K562 (cell line): ENCODE results near the gene PRDM10. TPM values are rescaled to one million over a fixed set of nuclear protein-coding genes. Genes with fewer than 3 reads are reported as not detected.
A peak's percentile ranks its signal among the peaks of the same experiment; 100 is the strongest.

Experiments
- CBX2 ChIP-seq: fragments of 200-600 bp; sonication (generic); IDR thresholded peaks from one replicate; pipeline ENCODE4 v1.6.1; 2012; ENCODE audit warnings: mild to moderate bottlenecking, low read length, inconsistent platforms; ENCODE audit not compliant: insufficient read depth, poor library complexity, severe bottlenecking
- CTBP1 ChIP-seq: fragments of 450-650 bp; IDR thresholded peaks from 2 replicates; pipeline ENCODE4 v1.6.1; 2016; ENCODE audit warnings: borderline replicate concordance
- EGR1 ChIP-seq: fragments of 450-650 bp; conservative IDR thresholded peaks from 2 replicates; pipeline ENCODE4 v1.6.1; 2017; ENCODE audit warnings: mild to moderate bottlenecking
- ETV6 ChIP-seq, 3 experiments: fragments of 150-350 bp in 1 of 3; sonication (generic) in 1 of 3; formaldehyde crosslinking in 1 of 3; IDR thresholded peaks; 2 replicates each; pipeline versions ENCODE4 v1.6.1 to v1.8.0; 2014 to 2022; ENCODE audit warnings: borderline replicate concordance in 2 of 3, low read depth in 2 of 3, antibody characterized with exemption in 1 of 3, low read length in 1 of 3, mild to moderate bottlenecking in 1 of 3, missing genetic modification reagents in 1 of 3
- EZH2 ChIP-seq: IDR thresholded peaks from 2 replicates; pipeline ENCODE4 v1.6.1; 2012; ENCODE audit warnings: low read depth, mild to moderate bottlenecking, inconsistent platforms, low read length, borderline replicate concordance
- GABPA ChIP-seq: fragments of 200-800 bp; sonication (Bioruptor generic); conservative IDR thresholded peaks from 2 replicates; pipeline ENCODE4 v1.6.1; 2016; ENCODE audit warnings: low read depth, missing genetic modification characterization, missing compliant biosample characterization
- IRF1 ChIP-seq: sonication (generic); formaldehyde crosslinking; IDR thresholded peaks from 2 replicates; pipeline ENCODE4 v1.8.0; 2022; ENCODE audit warnings: missing genetic modification reagents, mild to moderate bottlenecking, borderline replicate concordance
- NELFE ChIP-seq: IDR thresholded peaks from 2 replicates; pipeline ENCODE4 v1.6.1; 2011; ENCODE audit warnings: mild to moderate bottlenecking; ENCODE audit not compliant: insufficient read depth, insufficient read length
- NONO ChIP-seq, 2 experiments: fragments of 200-400 bp in 1 of 2; fragments of 450-650 bp in 1 of 2; formaldehyde crosslinking in 1 of 2; IDR thresholded peaks; 2 replicates each; pipeline ENCODE4 v1.6.1; 2017; ENCODE audit warnings: low read depth in 2 of 2, mild to moderate bottlenecking in 2 of 2, moderate library complexity in 2 of 2, low read length in 1 of 2
- POLR2AphosphoS2 ChIP-seq: IDR thresholded peaks from 2 replicates; pipeline ENCODE4 v1.6.1; 2012; ENCODE audit warnings: low read length, improper control_type of control experiment
- POLR2B ChIP-seq: fragments of 450-650 bp; IDR thresholded peaks from 2 replicates; pipeline ENCODE4 v1.6.1; 2018; ENCODE audit warnings: low read depth; ENCODE audit not compliant: partially characterized antibody
- RBBP5 ChIP-seq: fragments of 200-600 bp; sonication (generic); IDR thresholded peaks from 2 replicates; pipeline ENCODE4 v1.6.1; 2012; ENCODE audit warnings: borderline replicate concordance, mild to moderate bottlenecking, low read length, control low read depth, inconsistent platforms; ENCODE audit not compliant: insufficient read depth, poor library complexity, severe bottlenecking
- SIN3B ChIP-seq: fragments of 450-650 bp; IDR thresholded peaks from 2 replicates; pipeline ENCODE4 v1.6.1; 2017; ENCODE audit warnings: low read depth, mild to moderate bottlenecking, moderate library complexity
- SRF ChIP-seq, 2 experiments: fragments of 250-450, 450-650 bp in 1 of 2; sonication (Bioruptor Pico) in 1 of 2; sonication (generic) in 1 of 2; formaldehyde crosslinking; IDR thresholded peaks; 2 replicates each; pipeline versions ENCODE4 v1.5.0 to v1.5.1; 2020 to 2022; ENCODE audit warnings: mild to moderate bottlenecking in 1 of 2, missing genetic modification reagents in 1 of 2
- TCFL5 ChIP-seq: fragments of 250-450 bp; sonication (Bioruptor Pico); conservative IDR thresholded peaks from 2 replicates; pipeline ENCODE4 v1.6.1; 2021; ENCODE audit warnings: mild to moderate bottlenecking, moderate library complexity, matching md5 sums
- polyA plus RNA-seq, 8 experiments: library from polyadenylated mRNA; depleted of rRNA in 4 of 8; stranded (reverse) in 5 of 8; unstranded in 3 of 8; fragments of >200 nt; fragmentation: Nextera tagmentation in 2 of 8; fragmentation: Illumina TruSeq in 1 of 8; extraction: Ambion mirVana in 2 of 8; extraction: Trizol in 1 of 8; gene quantifications; 2 replicates each; pipeline versions ENCODE4 v1.2.1 to v1.2.3, GENCODE V29; 2011 to 2014; ENCODE audit warnings: inconsistent platforms in 1 of 8, missing spikeins in 1 of 8
- total RNA-seq, 7 experiments: library from RNA; depleted of rRNA in 6 of 7; stranded (reverse); fragments of >200 nt in 6 of 7; fragmentation: Illumina TruSeq in 2 of 7; extraction: Trizol in 2 of 7; gene quantifications; 2 replicates each; pipeline versions ENCODE4 v1.2.1 to v1.2.3, GENCODE V29; 2011 to 2021; ENCODE audit warnings: low replicate concordance in 1 of 7
- TF ChIP-seq, protein P1 (sequence below): fragments of 200-800 bp; sonication (Bioruptor generic); IDR thresholded peaks from 2 replicates; pipeline ENCODE4 v1.6.1; 2016; ENCODE audit warnings: missing genetic modification characterization, missing compliant biosample characterization
- TF ChIP-seq, protein P2 (sequence below): fragments of 250-450 bp; sonication (Bioruptor Pico); IDR thresholded peaks from 2 replicates; pipeline ENCODE4 v1.5.0; 2021; ENCODE audit warnings: mild to moderate bottlenecking, borderline replicate concordance

Gene PRDM10
- total and polyA plus RNA-seq, 9 of the 15 experiments (the other 6 are each of a cell fraction or from before 2014, with no cell fraction given), result 0.89 to 9.3 (median 4.5) TPM

DNA sequence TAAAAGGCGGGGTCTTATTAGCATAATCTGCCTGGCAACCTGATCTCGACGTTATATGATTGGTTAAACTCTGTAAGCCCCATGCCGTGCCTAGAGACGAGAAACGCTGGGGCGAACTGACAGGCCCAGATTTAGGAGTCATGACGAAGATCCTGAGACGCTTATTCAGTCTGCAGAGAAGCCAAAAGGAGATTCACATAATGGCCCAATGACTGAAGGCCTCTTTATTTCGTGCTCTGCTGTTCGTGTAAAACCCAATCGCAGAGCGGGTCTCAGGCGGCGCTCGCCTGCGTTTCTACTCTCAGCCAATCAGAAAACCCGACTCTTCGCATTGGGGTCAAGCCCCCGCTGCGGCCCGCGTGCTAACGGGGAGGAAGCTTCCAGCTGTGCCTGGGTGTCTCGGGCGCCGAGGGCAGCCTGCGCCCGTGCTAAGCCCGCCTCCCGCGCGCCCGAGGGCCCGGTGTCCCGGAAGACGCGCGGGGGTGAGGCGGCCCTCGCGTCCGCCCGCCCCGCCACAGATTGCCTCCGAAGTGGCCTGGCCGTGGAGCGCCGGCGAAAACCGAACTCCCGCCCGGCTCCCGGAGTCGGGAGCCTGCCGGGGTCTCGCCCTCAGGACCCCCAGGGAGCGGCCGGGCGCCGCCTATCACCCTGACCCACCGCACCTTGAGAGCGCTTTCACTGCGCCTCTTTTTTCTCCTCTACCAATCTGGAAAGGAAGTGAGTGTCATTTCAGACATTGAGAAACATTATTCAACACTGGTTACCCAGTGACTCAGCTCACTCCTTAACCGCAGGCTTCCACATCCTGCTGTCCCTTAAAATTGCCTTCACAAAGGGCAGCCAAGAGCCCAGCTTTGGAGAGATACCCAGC, 446 bp upstream of the PRDM10 start (continued):
- TF ChIP-seq NELFE (no peak), CBX2 (no peak), RBBP5 (peak; percentile 83), SRF (CRISPR knock-in tag; IDR thresholded peaks at IDR 0.05) (no peak), EZH2 (no peak), IRF1 (CRISPR knock-in tag) (no peak), TCFL5 (CRISPR knock-in tag) (no peak), NONO (IDR thresholded peaks at IDR 0.05; ENCODE audit: low read depth in 2 of 2, low read length in 1 of 2) (peak; percentile 79 to 89), POLR2AphosphoS2 (no peak), CTBP1 (peak; percentile 61; the same call in 1 of the 2 replicates), POLR2B (peak; percentile 65), GABPA (tag) (peak; percentile 74), SIN3B (peak; percentile 62; the same call in 1 of the 2 replicates), ETV6 (IDR thresholded peaks at IDR 0.05; ENCODE audit: borderline replicate concordance in 1 of 2, low read depth in 2 of 2, low read length in 1 of 2) (peak; percentile 47 to 68; a peak in 2 of 4 replicates), ETV6 (CRISPR knock-in tag; IDR thresholded peaks at IDR 0.05; ENCODE audit: borderline replicate concordance) (no peak), EGR1 (peak; percentile 52)
- TF ChIP-seq, protein P1, sequence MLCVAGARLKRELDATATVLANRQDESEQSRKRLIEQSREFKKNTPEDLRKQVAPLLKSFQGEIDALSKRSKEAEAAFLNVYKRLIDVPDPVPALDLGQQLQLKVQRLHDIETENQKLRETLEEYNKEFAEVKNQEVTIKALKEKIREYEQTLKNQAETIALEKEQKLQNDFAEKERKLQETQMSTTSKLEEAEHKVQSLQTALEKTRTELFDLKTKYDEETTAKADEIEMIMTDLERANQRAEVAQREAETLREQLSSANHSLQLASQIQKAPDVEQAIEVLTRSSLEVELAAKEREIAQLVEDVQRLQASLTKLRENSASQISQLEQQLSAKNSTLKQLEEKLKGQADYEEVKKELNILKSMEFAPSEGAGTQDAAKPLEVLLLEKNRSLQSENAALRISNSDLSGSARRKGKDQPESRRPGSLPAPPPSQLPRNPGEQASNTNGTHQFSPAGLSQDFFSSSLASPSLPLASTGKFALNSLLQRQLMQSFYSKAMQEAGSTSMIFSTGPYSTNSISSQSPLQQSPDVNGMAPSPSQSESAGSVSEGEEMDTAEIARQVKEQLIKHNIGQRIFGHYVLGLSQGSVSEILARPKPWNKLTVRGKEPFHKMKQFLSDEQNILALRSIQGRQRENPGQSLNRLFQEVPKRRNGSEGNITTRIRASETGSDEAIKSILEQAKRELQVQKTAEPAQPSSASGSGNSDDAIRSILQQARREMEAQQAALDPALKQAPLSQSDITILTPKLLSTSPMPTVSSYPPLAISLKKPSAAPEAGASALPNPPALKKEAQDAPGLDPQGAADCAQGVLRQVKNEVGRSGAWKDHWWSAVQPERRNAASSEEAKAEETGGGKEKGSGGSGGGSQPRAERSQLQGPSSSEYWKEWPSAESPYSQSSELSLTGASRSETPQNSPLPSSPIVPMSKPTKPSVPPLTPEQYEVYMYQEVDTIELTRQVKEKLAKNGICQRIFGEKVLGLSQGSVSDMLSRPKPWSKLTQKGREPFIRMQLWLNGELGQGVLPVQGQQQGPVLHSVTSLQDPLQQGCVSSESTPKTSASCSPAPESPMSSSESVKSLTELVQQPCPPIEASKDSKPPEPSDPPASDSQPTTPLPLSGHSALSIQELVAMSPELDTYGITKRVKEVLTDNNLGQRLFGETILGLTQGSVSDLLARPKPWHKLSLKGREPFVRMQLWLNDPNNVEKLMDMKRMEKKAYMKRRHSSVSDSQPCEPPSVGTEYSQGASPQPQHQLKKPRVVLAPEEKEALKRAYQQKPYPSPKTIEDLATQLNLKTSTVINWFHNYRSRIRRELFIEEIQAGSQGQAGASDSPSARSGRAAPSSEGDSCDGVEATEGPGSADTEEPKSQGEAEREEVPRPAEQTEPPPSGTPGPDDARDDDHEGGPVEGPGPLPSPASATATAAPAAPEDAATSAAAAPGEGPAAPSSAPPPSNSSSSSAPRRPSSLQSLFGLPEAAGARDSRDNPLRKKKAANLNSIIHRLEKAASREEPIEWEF (CRISPR knock-in tag), result no peak
- TF ChIP-seq, protein P2, sequence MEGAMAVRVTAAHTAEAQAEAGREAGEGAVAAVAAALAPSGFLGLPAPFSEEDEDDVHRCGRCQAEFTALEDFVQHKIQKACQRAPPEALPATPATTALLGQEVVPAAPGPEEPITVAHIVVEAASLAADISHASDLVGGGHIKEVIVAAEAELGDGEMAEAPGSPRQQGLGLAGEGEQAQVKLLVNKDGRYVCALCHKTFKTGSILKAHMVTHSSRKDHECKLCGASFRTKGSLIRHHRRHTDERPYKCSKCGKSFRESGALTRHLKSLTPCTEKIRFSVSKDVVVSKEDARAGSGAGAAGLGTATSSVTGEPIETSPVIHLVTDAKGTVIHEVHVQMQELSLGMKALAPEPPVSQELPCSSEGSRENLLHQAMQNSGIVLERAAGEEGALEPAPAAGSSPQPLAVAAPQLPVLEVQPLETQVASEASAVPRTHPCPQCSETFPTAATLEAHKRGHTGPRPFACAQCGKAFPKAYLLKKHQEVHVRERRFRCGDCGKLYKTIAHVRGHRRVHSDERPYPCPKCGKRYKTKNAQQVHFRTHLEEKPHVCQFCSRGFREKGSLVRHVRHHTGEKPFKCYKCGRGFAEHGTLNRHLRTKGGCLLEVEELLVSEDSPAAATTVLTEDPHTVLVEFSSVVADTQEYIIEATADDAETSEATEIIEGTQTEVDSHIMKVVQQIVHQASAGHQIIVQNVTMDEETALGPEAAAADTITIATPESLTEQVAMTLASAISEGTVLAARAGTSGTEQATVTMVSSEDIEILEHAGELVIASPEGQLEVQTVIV (CRISPR knock-in tag), result no peak
